GM18519 (cell line): Measurements from ENCODE around the gene RNU5B-1.

ENCODE experiments used
- ATAC-seq: cut with Tn5 transposase; IDR thresholded peaks from one replicate; pipeline ENCODE4 v1.9.1; 2021; ENCODE audit warnings: mild to moderate bottlenecking, moderate library complexity; ENCODE audit not compliant: unreplicated experiment, low FRiP score

The RNU5B-1 gene

GRCh38 chr15:65327651-65328393 lies 23.3 kb downstream of the RNU5B-1 start:
- no peak for ATAC-seq

GRCh38 chr15:65328506-65329287 lies 24.2 kb downstream of the RNU5B-1 start:
- no peak for ATAC-seq

- ATAC-seq: no peak
Observed at GRCh38 chr15:65329288-65329983, 25.0 kb downstream of the RNU5B-1 start.

GRCh38 chr15:65329984-65330735 lies 25.7 kb downstream of the RNU5B-1 start:
- ATAC-seq: no peak

- ATAC-seq: no peak
Observed at GRCh38 chr15:65330934-65331645, 26.6 kb downstream of the RNU5B-1 start.

GRCh38 chr15:65331811-65332210 lies 27.3 kb downstream of the RNU5B-1 start:
- ATAC-seq: no peak

GRCh38 chr15:65332391-65333147 lies 28.1 kb downstream of the RNU5B-1 start:
- ATAC-seq: no peak

- ATAC-seq: no peak
Observed at GRCh38 chr15:65333148-65333820, 28.8 kb downstream of the RNU5B-1 start.

GRCh38 chr15:65333856-65334255 lies 29.4 kb downstream of the RNU5B-1 start:
- ATAC-seq: no peak

- no peak for ATAC-seq
Observed at GRCh38 chr15:65334586-65335231, 30.2 kb downstream of the RNU5B-1 start.

- no peak for ATAC-seq
Observed at GRCh38 chr15:65335278-65336055, 31.0 kb downstream of the RNU5B-1 start.

GRCh38 chr15:65336493-65337435 lies 32.3 kb downstream of the RNU5B-1 start:
- ATAC-seq: no peak

GRCh38 chr15:65337436-65338070 lies 33.1 kb downstream of the RNU5B-1 start:
- no peak for ATAC-seq

GRCh38 chr15:65338366-65338765 lies 33.9 kb downstream of the RNU5B-1 start:
- ATAC-seq: no peak

- no peak for ATAC-seq
Observed at GRCh38 chr15:65338823-65339222, 34.3 kb downstream of the RNU5B-1 start.

- ATAC-seq: no peak
Observed at GRCh38 chr15:65339416-65339815, 34.9 kb downstream of the RNU5B-1 start.
